CD4-positive, alpha-beta T cell treated with Interleukin-15 for 1 hour (primary cell): Measurements from ENCODE around the gene COL11A2.
"Not testable (repeated sequence)": the region's sequence is repeated elsewhere in the genome, so short reads cannot be mapped to it uniquely, and the experiment has no call there.

Source experiments
- DNase-seq: peaks from one replicate; pipeline ENCODE4 v3.0.0-alpha.2; 2020

COL11A2 gene

DNA sequence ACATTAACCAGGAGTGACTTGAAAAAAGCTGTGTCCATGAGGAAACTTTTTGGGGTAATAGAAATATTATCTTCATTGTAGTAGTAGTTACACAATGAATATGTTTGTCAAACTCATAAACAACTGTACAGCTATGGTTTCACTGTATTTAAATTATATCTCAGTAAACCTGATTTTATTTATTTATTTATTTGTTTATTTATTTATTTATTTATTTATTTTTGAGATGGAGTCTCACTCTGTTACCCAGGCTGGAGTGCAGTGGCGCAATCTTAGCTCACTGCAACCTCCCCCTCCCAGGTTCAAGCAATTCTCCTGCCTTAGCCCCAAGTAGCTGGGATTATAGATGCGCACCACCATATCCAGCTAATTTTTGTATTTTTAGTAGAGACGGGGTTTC, 41.7 kb downstream of the COL11A2 start:
- not testable (repeated sequence) for DNase-seq

- DNase-seq = no peak
These were observed 44.2 kb downstream of the COL11A2 start for GRCh38 chr6:33147807-33148666.

DNA sequence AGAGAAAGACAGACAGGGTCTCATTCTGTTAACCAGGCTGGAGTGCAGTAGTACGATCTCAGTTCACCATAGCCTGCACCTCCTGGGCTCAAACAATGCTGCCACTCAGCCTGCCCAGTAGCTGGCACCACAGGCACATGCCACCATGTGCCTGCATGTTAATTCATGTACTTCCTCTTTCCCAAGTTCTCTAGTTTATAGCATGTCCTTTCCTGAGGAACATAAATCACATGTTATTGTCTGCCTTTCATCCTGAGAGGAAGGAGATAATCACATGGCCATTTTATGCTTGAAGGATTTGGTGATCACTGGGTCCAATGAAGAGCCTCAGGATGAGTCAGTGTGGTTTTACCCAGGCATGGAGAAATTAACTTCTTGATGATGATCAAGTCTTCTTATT, 47.9 kb downstream of the COL11A2 start:
- DNase-seq = peak; percentile 25

GRCh38 chr6:33143113-33143770, 49.0 kb downstream of the COL11A2 start:
- no peak for DNase-seq

GRCh38 chr6:33142501-33143070, 49.7 kb downstream of the COL11A2 start:
- DNase-seq = no peak

DNA sequence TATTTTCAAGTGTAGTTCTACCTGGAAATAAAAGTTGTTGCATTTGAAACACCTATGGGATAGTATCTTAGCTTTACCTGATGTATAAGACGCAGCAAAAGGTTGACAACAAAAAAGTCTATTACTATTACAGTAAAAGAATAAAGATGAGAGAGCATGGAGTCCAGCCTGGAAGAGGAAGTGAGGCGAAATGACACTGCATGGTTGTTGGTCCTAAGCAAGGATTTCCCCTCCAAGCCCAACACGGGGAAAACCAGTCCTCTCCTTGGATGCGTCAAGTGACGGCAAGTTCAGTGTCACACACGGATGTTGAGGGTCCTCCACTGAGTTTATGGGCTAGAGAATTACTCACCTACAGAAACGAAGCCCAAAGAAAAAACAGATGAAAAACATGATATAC, 51.7 kb downstream of the COL11A2 start:
- DNase-seq = no peak

GRCh38 chr6:33139596-33140206, 52.6 kb downstream of the COL11A2 start:
- DNase-seq = no peak

DNA sequence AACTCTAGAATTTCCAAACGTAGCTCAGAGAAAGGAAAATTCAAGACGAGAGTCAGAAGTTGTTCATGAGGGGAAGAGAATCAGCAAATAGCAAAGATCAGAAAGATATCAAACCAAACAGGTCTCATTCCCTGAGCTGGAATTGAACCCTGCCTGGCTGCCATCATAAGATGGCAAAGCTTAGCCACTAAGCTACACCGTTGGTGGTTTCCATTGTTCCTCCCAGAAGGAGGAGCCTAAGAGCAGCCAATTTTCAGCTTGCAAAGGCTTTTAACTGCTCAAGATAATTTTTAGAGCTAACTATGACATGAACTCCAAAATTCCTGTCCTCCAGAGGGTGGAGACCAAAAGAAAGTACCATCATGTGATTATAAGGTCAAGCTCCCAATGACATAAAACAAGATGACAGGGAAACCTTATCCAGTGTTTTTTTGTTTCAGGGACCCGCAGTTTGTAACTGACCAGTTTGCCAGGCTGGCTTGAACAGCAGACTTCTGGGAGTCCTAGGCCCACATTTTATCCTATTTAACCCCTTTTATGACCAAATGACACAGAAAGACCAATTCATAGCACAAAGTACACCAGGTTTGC, 55.9 kb downstream of the COL11A2 start:
- no peak for DNase-seq

GRCh38 chr6:33132081-33132524, 60.2 kb downstream of the COL11A2 start:
- no peak for DNase-seq

DNA sequence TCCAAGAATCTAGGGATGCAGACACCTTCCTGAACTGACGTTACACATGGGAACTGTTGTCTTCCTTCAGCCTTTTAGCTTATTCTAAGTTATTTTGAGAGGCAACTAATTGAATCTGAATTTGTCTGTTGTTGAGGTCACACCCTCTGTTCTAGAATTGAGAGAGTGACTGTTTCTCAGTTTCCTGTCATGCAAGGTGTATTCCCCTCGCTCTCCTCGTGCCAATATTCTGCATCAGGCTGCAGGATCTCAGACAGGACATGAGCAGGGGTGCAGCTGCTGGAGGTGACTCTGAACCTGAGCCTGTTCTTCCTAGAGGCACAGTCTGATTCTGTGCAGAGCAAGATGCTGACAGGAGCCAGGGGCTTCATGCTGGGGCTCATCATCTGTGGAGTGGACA, 63.9 kb downstream of the COL11A2 start:
- no peak for DNase-seq

GRCh38 chr6:33126101-33126714, 66.1 kb downstream of the COL11A2 start:
- peak; percentile 54 for DNase-seq

DNA sequence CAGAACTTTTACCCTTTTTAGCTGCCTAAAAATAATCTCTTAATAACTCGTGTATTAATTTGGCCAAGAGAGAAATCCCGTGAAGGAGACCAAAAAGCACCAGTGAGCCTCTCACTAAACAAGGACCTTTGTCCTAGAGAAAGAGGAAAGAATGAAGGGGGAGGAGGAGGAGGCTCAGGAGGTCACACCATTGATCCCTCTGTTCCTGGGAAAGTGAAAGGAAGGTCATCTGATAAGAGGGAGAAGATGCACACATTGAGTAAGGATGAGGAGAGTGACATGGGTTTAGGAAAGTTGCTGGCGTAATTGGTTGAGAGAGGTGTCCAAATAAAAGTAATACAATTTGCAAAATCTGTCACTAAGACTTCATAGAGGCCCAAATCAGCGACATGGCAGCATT, 67.3 kb downstream of the COL11A2 start:
- no peak for DNase-seq

DNA sequence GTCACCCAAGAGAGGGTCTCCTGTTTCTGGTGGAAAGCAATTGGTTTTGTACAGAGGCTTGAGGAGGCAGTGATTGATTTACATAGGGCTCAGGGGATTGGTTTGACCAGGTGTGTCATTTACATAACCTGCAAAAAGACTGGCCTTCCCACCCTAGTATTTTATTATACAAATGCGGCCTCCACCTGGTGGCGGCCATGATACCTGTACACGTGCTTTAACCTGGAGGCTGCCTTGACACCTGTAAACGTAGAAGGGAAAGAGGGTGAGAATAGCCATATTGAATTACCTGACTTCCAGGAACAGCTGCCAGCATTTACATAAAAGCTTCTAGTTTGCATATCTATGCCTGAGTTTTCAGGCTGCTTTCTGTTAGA, 67.8 kb downstream of the COL11A2 start:
- DNase-seq = no peak

GRCh38 chr6:33123732-33124524, 68.3 kb downstream of the COL11A2 start:
- DNase-seq = no peak

DNA sequence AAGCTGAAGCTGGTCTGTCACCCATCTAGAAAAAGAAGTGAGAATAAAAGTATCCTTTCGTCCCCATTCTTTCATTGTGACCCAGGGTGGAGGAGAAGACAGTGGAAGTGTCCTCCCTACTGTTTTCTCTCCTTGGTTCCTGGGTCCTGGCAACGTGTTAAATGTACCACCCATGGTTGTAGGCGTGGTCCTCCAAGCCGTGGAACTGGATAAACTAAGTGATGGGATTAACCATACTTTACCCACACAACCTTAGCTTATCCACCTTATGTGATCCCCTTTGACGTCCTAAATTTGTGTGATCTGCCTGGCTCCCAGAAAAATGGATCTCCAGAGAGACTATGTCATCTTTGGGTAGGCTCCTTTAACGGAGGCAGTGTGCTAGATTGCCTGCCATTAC, 69.1 kb downstream of the COL11A2 start:
- no peak for DNase-seq

- DNase-seq = no peak
These were observed 72.3 kb downstream of the COL11A2 start for GRCh38 chr6:33120001-33120400.

DNA sequence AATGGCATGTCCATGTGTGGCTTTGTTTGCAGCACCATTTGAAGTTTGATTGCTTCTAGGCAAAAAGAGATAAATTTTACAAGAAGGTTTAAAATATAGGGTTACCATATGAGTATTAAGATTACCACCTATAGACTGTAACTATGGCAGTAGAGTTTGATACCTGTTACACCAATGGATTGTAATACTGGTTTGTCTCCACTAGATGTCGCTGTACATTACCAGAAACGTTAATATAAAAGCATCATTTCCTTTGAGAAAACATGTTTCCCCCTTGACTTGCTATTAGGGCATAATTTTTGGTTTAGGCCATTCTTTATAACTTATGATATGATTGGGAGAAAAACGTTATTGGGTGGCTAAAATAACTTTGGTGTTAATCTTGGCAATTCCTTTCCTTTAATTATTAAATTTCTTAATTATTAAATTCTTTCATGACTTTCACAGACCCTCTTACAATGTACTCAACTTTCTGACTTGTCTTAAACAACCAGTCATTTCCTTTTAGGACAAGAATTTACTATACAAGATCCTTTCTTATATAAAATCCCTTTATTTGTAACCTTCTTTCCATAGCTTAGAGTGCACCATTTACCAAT, 73.6 kb downstream of the COL11A2 start:
- no peak for DNase-seq

GRCh38 chr6:33117811-33118277, 74.4 kb downstream of the COL11A2 start:
- no peak for DNase-seq

- DNase-seq = no peak
These were observed 75.2 kb downstream of the COL11A2 start for GRCh38 chr6:33116841-33117711.

- DNase-seq = no peak
These were observed 75.8 kb downstream of the COL11A2 start for GRCh38 chr6:33116417-33116816.
